Panc1 (cell line): ENCODE data around the gene IFT52. TPM values are rescaled to one million over a fixed set of nuclear protein-coding genes. Genes with fewer than 3 reads are reported as not detected.
"Not testable (repeated sequence)": the region's sequence is repeated elsewhere in the genome, so short reads cannot be mapped to it uniquely, and the experiment has no call there.

Experiments used
- ATAC-seq: fragments of 200-7000 bp; cut with Tn5 transposase; 2 replicates; pipeline ENCODE4 v1.9.1; 2020; ENCODE audit warnings: mild to moderate bottlenecking, moderate library complexity
- BruUV-seq: library from RNA; stranded (reverse); fragments of 400-500 nt; replicated peaks from 2 replicates; lab custom pipeline; 2021; lab: Mats Ljungman, UMichigan
- CTCF ChIA-PET: fragments of 300-600 bp; sonication (Branson Sonifier 250); formaldehyde crosslinking; loops from one replicate; lab custom pipeline; 2022; ENCODE audit warnings: antibody characterized with exemption; lab: Charles Lee
- POLR2A ChIA-PET: fragments of 300-600 bp; sonication (Branson Sonifier 250); formaldehyde crosslinking; loops from one replicate; lab custom pipeline; 2022; ENCODE audit warnings: antibody characterized with exemption; lab: Charles Lee
- DNase-seq: peaks from one replicate; pipeline ENCODE4 v3.0.0-alpha.2; 2010; ENCODE audit warnings: low read depth, low spot score
- H3K27ac ChIP-seq: 2 replicates; pipeline ENCODE4 v1.5.1; 2011; ENCODE audit warnings: mild to moderate bottlenecking, low read length, inconsistent platforms
- H3K27me3 ChIP-seq: fragments of 200-500 bp; sonication (Bioruptor generic); 2 replicates; pipeline ENCODE4 v1.6.0; 2014; ENCODE audit warnings: low read length, inconsistent platforms; ENCODE audit not compliant: control insufficient read depth, insufficient read depth
- H3K36me3 ChIP-seq: fragments of 200-500 bp; sonication (Bioruptor generic); 2 replicates; pipeline ENCODE4 v1.5.1; 2014; ENCODE audit warnings: inconsistent platforms, mild to moderate bottlenecking, low read length, moderate library complexity; ENCODE audit not compliant: control insufficient read depth, insufficient read depth
- H3K4me1 ChIP-seq: 2 replicates; pipeline ENCODE4 v1.5.1; 2011; ENCODE audit warnings: inconsistent platforms, mild to moderate bottlenecking, low read length, moderate library complexity; ENCODE audit not compliant: control insufficient read depth, insufficient read depth
- H3K4me3 ChIP-seq, 2 experiments: 2 replicates each; pipeline ENCODE4 v1.5.1; 2011 to 2012; ENCODE audit warnings: low read depth in 2 of 2, low read length in 2 of 2, mild to moderate bottlenecking in 2 of 2, inconsistent platforms in 1 of 2, moderate library complexity in 1 of 2
- H3K9me3 ChIP-seq: fragments of 200-500 bp; sonication (Bioruptor generic); 2 replicates; pipeline ENCODE4 v1.5.1; 2014; ENCODE audit warnings: low read depth, mild to moderate bottlenecking, inconsistent platforms, low read length, moderate library complexity; ENCODE audit not compliant: control insufficient read depth, insufficient read depth
- POLR2AphosphoS5 ChIP-seq: IDR thresholded peaks from 2 replicates; pipeline ENCODE4 v1.6.1; 2012; ENCODE audit warnings: mild to moderate bottlenecking, low read depth, low read length, moderate library complexity
- SIN3A ChIP-seq: IDR thresholded peaks from 2 replicates; pipeline ENCODE4 v1.6.1; 2012; ENCODE audit warnings: low read depth, mild to moderate bottlenecking, low read length, moderate library complexity, borderline replicate concordance; ENCODE audit not compliant: insufficient read depth
- TCF7L2 ChIP-seq: IDR thresholded peaks from 2 replicates; pipeline ENCODE4 v1.6.1; 2011; ENCODE audit warnings: mild to moderate bottlenecking, low read depth, low read length, inconsistent platforms
- in situ Hi-C: cut with HindIII; loops from 2 replicates; pipeline ENCODE4 v1.10.0; 2016; ENCODE audit warnings: low sequenced_read_pairs, low pct_unique_long_range_greater_than_20kb
- intact Hi-C: fragments of 100-400 bp; cut with micrococcal nuclease; formaldehyde crosslinking; loops from one replicate; pipeline ENCODE4 v1.10.0; 2022; ENCODE audit not compliant: unreplicated experiment
- total RNA-seq: library from RNA; stranded (reverse); gene quantifications from one replicate; pipeline ENCODE4 v1.2.1, GENCODE V29; 2021; ENCODE audit not compliant: unreplicated experiment
- TF ChIP-seq, protein P1 (sequence below), 2 experiments: IDR thresholded peaks; 2 replicates each; pipeline ENCODE4 v1.6.1; 2011 to 2012; ENCODE audit warnings: low read depth in 2 of 2, control low read depth in 1 of 2, low read length in 1 of 2, mild to moderate bottlenecking in 1 of 2, moderate library complexity in 1 of 2; ENCODE audit not compliant: insufficient read depth in 1 of 2
- TF ChIP-seq, protein P2 (sequence below): fragments of 450-650 bp; IDR thresholded peaks from 2 replicates; pipeline ENCODE4 v1.5.1; 2017; ENCODE audit warnings: mild to moderate bottlenecking

The IFT52 gene
- total RNA-seq, 1 experiment from 2014 or later: 29.2 TPM

DNA sequence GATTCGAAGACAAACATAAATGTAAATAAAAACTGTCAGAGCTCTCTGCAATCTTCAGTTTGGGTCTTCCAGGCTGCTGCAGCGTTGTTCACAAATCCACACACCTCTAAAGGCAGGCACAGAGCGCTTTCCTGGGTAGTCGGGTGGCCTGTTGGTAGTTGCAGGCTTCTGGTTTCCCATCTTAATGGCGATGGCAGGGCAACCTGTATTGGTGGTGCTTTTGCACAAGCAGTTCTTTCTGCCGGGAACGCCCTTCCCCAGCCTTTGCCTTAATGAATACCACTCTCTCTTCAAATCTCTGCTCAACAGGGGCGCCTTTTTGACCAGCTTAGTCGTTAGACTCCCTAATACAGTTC is 723 bp upstream of the IFT52 start:
- H3K27ac ChIP-seq: peak overlapping the region; percentile 92
- H3K27me3 ChIP-seq: no peaks in the 10 kb centered on the region
- peaks cover 13% of the 10 kb centered on the region; the same call in 1 of the 2 replicates for H3K4me1 ChIP-seq
- no peaks in the 10 kb centered on the region for H3K9me3 ChIP-seq
- intact Hi-C loops: no loop called here
- H3K36me3 ChIP-seq: peaks cover 4% of the 10 kb centered on the region; the same call in 1 of the 2 replicates
- in situ Hi-C loops: no loop called here
- POLR2A ChIA-PET: no interaction called here
- DNase-seq: no peak
- ATAC-seq: peak; percentile 22
- BruUV-seq: TSS peak; percentile 92
- CTCF ChIA-PET: interaction anchor here (1.2 kb wide), 1 partner anchor 54 kb away, joined by 3 read pairs; no protein-coding TSS in a partner anchor
- peak overlapping the region; percentile 84 to 93 for H3K4me3 ChIP-seq
- TF ChIP-seq, protein P1, sequence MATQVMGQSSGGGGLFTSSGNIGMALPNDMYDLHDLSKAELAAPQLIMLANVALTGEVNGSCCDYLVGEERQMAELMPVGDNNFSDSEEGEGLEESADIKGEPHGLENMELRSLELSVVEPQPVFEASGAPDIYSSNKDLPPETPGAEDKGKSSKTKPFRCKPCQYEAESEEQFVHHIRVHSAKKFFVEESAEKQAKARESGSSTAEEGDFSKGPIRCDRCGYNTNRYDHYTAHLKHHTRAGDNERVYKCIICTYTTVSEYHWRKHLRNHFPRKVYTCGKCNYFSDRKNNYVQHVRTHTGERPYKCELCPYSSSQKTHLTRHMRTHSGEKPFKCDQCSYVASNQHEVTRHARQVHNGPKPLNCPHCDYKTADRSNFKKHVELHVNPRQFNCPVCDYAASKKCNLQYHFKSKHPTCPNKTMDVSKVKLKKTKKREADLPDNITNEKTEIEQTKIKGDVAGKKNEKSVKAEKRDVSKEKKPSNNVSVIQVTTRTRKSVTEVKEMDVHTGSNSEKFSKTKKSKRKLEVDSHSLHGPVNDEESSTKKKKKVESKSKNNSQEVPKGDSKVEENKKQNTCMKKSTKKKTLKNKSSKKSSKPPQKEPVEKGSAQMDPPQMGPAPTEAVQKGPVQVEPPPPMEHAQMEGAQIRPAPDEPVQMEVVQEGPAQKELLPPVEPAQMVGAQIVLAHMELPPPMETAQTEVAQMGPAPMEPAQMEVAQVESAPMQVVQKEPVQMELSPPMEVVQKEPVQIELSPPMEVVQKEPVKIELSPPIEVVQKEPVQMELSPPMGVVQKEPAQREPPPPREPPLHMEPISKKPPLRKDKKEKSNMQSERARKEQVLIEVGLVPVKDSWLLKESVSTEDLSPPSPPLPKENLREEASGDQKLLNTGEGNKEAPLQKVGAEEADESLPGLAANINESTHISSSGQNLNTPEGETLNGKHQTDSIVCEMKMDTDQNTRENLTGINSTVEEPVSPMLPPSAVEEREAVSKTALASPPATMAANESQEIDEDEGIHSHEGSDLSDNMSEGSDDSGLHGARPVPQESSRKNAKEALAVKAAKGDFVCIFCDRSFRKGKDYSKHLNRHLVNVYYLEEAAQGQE (IDR thresholded peaks at IDR 0.05; ENCODE audit: insufficient read depth in 1 of 2, low read depth in 2 of 2, low read length in 1 of 2): no peak
- no peak for TF ChIP-seq POLR2AphosphoS5
- TF ChIP-seq SIN3A: no peak
- TF ChIP-seq, protein P2, sequence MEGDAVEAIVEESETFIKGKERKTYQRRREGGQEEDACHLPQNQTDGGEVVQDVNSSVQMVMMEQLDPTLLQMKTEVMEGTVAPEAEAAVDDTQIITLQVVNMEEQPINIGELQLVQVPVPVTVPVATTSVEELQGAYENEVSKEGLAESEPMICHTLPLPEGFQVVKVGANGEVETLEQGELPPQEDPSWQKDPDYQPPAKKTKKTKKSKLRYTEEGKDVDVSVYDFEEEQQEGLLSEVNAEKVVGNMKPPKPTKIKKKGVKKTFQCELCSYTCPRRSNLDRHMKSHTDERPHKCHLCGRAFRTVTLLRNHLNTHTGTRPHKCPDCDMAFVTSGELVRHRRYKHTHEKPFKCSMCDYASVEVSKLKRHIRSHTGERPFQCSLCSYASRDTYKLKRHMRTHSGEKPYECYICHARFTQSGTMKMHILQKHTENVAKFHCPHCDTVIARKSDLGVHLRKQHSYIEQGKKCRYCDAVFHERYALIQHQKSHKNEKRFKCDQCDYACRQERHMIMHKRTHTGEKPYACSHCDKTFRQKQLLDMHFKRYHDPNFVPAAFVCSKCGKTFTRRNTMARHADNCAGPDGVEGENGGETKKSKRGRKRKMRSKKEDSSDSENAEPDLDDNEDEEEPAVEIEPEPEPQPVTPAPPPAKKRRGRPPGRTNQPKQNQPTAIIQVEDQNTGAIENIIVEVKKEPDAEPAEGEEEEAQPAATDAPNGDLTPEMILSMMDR: no peak
- no peak for TF ChIP-seq TCF7L2

DNA sequence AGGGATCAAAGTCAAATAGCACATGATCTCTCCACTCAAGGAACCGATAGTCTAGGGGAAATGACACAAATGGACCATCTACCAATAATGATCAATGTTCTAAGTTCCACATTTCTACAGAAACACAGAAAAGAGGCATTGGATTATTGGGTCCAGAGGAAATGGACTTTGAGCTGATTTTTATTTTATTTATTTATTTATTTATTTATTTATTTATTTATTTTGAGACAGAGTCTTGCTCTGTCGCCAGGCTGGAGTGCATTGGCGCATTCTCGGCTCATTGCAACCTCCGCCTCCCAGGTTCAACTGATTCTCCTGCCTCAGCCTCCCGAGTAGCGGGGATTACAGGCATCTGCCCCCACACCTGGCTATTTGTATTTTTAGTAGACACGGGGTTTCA is 11.2 kb downstream of the IFT52 start:
- H3K4me3 ChIP-seq, in situ Hi-C loops, H3K9me3 ChIP-seq, H3K27ac ChIP-seq, CTCF ChIA-PET, H3K27me3 ChIP-seq, H3K4me1 ChIP-seq, DNase-seq, POLR2A ChIA-PET, H3K36me3 ChIP-seq, BruUV-seq, intact Hi-C loops, ATAC-seq: not testable (repeated sequence)

DNA sequence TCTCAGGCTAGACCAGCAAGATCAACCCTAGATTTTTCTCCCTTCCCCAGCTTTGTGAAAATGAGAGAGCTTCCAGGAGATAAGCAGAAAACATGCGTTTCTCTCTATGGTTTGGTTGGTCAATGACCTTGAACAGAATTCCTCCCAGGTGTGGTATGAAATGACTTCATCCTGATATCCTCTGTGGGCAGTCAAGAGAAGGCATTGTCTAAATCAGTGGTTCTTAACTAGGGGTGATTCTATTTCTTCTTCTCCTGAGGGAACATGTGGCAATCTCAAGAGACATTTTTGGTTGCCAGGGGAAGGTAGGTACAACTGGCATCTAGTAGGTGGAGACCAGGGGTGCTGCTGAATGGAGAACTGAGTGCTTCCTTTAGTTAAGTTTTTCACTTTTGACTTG is 12.4 kb downstream of the IFT52 start:
- Histone ChIP-seq H3K27ac (no peak overlapping the region), H3K27me3 (no peaks in the 10 kb centered on the region), H3K36me3 (no peaks in the 10 kb centered on the region), H3K9me3 (no peaks in the 10 kb centered on the region), H3K4me3 (no peak overlapping the region), H3K4me1 (no peaks in the 10 kb centered on the region)
- DNase-seq: no peak
- in situ Hi-C loops: no loop called here
- ChIA-PET CTCF (no interaction called here), POLR2A (no interaction called here)
- no TSS peak for BruUV-seq
- intact Hi-C loops: no loop called here
- ATAC-seq: no peak
- TF ChIP-seq, protein P2: no peak
- no peak for TF ChIP-seq SIN3A
- no peak for TF ChIP-seq POLR2AphosphoS5
- TF ChIP-seq, protein P1 (IDR thresholded peaks at IDR 0.05; ENCODE audit: insufficient read depth in 1 of 2, low read depth in 2 of 2, low read length in 1 of 2): no peak
- TF ChIP-seq TCF7L2: no peak
